SK-N-SH treated with all-trans-retinoic acid at 6 μM for 48 hours (cell line): ENCODE results near the gene SAPCD2.

Experiments
- PATZ1 ChIP-seq: fragments of 250-450 bp; sonication (Bioruptor Pico); IDR thresholded peaks from 2 replicates; pipeline ENCODE4 v1.8.0; 2020; ENCODE audit warnings: mild to moderate bottlenecking, moderate library complexity, borderline replicate concordance
- TCF4 ChIP-seq: fragments of 250-450 bp; sonication (Bioruptor Pico); IDR thresholded peaks from 2 replicates; pipeline ENCODE4 v1.8.0; 2021; ENCODE audit warnings: mild to moderate bottlenecking, moderate library complexity, borderline replicate concordance
- TOX ChIP-seq: fragments of 250-450 bp; sonication (Bioruptor Pico); IDR thresholded peaks from 2 replicates; pipeline ENCODE4 v1.8.0; 2021; ENCODE audit warnings: mild to moderate bottlenecking, moderate library complexity, borderline replicate concordance

DNA sequence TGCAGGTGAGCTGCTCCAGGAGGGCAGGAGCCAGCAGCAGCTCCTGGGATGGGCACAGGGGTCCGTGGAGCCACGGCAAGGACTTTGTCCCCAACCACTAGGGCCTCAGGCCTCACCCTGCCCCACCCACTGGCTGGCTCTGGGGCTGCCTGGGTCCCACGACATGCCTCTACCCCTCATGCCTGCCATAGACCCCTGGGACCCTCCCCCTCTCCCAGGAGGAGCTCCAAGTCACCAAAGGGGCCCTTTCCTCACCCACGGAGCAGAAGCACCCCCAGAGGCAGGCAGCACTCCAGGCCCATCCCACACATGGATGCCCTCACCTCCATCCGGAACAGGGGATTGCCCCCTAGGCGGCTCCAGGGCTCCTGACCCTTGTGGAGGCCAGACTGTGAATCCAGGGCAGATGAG is 48.8 kb downstream of the SAPCD2 start:
- TF ChIP-seq TCF4, result no peak
- TF ChIP-seq TOX (CRISPR knock-in tag), result no peak
- TF ChIP-seq PATZ1, result no peak
